ENCODE results near the gene OVOL2.

OVOL2 gene

GRCh38 chr20:17985388-17986018, 72.2 kb downstream of the OVOL2 start:
- DNase-seq (ENCODE audit: low read depth), result no peak

GRCh38 chr20:17976305-17976704, 81.4 kb downstream of the OVOL2 start:
- DNase-seq (ENCODE audit: low read depth), result no peak

Measured in T-helper 22 cell (primary cell).